Activated CD4-positive, alpha-beta T cell treated with anti-CD3 and anti-CD28 coated beads, Interleukin-2, amount 50 U/mL, for 16 hours (primary cell): ENCODE measurements around the gene CAPN15.

Experiments used
- DNase-seq: peaks from one replicate; pipeline ENCODE4 v3.0.0-alpha.2; 2020

Gene CAPN15

GRCh38 chr16:526181-527014, 1.1 kb upstream of the CAPN15 start:
- peak; percentile 27 for DNase-seq

GRCh38 chr16:528111-529011, 849 bp downstream of the CAPN15 start:
- DNase-seq = peak; percentile 60

DNA sequence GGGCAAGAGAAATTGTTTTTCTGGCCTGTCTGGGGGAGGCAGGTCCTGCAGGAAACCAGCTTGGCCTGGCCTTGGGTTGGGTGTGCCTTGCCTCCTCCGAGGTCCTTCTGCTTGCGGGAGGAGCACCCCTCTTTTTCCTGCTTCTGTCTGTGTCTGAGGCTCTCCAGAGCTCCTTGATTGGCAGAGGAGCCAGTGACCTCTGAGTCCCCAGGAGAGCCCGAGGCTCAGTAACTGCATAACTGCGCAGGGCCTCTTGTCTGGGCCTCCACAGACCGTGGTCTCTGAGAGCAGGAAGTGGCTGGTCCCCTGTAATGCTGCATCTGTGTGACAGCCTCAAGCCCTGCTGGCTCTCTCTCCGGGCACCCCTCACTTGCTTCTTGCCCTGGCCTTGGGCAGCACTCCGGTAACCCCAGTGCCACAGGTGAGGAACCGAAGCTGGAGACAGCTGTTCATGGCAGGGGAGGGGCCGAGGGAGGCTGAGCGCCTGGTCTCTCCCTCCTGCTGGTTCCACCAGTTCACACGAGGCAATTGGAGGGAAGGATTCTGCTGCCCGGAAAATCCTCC, 1.6 kb downstream of the CAPN15 start:
- peak; percentile 40 for DNase-seq

- DNase-seq = no peak
Observed at GRCh38 chr16:530111-530817, 2.8 kb downstream of the CAPN15 start.

GRCh38 chr16:531494-532125, 4.1 kb downstream of the CAPN15 start:
- no peak for DNase-seq

DNA sequence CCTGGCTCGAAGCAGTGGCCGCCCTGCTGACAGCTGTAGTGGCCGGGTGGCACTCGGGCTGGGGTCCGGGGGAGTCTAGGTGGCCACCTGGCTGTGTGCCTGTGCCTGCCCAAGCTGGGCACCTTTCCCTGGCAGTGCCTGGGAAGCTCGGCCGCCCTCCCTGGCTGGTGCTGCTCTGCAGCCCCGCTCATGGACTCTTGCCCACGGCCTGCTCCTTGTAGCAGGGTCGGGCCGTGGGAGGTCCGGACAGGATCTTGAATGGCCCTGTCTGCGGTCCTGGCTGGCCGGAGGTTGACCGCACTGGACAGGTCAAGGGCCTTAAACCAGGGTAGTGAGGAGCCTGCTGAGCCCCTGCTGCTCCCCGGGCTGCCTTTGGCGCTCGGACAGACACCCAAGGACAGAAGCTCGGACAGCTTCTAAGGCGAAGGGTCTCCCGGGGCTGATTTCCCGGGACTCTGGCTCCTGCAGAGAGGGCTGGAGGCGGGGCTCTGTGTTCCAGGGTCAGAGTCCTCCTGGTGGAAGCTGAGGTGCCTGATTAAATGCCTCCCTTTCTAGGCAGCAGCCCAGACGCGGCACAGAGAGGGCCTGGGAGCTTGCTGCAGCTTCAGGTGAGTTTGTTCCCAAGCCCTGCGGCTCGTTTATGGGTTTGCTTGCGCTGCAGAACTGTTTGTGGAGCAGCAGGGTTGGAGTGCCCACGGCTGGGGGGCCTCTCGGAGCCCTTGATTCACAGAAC, 6.0 kb downstream of the CAPN15 start:
- no peak for DNase-seq

GRCh38 chr16:534135-534534, 6.6 kb downstream of the CAPN15 start:
- no peak for DNase-seq

GRCh38 chr16:534856-535445, 7.4 kb downstream of the CAPN15 start:
- no peak for DNase-seq

GRCh38 chr16:535446-536405, 8.2 kb downstream of the CAPN15 start:
- DNase-seq = peak; percentile 12

DNA sequence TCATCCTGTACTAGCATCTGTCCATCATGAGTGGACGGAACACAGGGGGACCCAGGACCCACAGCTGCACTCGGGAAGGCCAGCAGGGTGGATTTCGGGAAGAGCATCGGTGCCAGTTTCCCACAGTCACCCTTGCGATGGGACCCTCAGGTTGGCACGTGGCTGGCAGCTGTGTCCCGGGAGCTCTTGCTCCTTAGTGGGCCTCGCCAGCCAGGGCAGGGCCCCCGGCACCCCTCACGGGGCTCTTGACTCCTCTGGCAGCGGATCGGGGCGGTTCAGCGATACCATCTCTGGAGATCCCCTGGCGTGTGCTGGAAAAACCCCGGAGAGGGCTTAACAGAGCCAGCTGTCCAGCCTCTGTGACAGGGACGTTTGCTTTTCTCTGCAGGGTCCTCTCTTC, 9.2 kb downstream of the CAPN15 start:
- no peak for DNase-seq

DNA sequence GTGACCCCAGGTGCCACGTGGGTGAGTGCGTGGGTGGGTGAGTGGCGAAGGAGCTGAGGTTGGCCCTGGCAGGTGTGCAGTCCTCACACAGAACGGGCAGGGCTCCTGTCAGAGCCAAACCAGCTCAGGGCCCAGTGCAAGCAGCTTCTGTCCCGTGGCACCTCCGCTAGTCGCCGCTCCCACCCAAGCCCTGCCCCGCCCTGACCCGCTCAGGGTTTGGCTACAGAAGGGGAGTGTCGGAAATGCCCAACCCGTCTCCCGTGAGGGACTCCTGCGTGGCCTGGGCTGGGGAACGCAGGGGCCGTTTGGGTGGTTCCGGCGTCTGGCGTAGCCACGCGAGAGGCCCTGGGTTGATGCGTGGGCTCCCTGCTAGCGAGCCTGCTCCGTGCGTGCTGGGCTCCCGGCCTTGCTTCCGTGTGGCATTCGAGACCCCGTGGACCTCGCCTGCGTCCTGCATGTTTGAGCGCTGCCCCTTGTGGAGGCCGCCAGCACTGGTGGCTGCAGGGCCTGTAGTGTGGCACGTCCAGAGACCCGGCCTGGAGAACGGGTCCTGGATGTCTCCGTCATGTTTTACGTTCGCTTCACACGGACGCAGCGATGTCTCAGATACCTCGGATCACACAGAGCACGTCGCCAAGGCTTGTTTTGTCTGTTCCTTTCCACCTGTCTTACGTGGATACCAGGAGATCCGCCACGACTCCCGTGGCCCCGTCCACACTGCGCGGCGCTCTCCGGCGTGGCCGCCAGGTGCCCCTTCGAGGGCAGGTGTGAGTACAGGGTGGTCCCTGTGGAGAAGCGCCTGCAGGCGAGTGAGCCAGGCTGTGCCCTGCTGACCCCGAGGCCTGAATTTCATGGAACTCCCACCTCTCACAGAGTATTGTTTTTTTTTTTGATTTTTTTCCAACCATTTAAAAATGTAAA, 10.2 kb downstream of the CAPN15 start:
- DNase-seq = no peak

DNA sequence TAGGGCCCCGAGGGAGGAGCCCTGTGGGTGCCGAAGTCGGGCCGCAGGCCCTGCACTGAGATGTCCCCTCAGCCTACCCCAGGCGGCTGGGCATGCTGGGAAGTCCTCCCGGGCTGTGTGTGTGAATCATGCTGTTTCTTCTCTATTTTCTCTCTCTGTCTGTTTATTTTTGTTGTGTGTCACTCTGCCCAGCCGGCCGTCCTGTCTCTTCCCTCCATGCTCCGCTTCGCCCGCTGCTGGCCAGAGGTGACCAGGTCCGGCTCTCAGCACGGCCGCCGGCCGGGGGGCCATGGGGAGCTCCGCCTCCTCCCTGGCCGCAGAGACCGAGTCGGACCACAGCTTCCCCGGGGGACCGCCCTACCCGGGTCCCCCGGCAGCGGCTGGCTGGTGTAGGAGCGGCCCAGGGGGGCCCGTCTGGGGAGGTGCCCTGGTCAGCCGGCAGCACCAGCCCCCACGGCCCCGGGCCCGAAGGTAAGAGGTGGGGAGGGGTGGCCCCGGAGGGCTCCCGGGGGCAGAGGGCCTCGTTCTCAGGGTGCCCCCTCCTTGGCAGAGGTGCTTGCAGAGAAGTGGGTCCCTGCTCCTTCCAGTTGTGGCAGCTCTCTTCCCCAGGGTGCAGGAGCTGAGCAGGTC, 12.5 kb downstream of the CAPN15 start:
- no peak for DNase-seq

DNA sequence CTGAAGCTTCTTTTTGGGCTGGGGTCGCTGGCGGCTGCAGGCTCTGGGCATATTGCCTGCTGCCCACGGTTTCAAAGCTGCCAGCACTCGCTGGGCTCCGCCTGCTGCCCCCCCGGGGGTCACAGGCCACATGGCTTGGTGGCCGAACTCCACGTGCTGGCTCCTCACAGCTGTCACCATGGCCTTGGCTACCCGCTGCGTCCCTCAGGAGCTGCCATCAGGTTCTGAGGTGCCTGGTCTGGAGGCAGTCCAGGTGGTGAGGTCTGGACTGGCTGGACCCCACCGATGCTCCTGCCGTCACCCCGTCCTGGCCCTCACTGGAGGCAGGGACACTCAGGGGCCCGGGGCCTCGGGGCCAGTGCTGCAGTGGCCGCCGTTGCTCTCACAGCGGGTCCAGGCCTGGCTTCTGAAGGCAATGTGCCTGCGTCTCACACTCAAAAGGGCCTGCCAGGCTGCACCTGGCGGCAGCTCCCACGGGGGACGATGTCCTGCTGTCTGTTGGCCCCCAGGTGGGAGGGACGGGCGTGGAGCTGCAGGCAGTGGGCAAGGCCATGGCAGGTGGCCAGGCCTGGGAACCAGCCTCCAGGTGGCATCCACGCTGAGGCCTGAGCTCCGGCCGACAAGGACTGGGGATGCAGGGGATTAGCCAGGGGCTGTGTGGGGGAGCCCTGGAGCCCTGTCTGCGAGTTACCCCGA, 13.3 kb downstream of the CAPN15 start:
- no peak for DNase-seq

- DNase-seq = no peak
Observed at GRCh38 chr16:543301-544164, 16.0 kb downstream of the CAPN15 start.

DNA sequence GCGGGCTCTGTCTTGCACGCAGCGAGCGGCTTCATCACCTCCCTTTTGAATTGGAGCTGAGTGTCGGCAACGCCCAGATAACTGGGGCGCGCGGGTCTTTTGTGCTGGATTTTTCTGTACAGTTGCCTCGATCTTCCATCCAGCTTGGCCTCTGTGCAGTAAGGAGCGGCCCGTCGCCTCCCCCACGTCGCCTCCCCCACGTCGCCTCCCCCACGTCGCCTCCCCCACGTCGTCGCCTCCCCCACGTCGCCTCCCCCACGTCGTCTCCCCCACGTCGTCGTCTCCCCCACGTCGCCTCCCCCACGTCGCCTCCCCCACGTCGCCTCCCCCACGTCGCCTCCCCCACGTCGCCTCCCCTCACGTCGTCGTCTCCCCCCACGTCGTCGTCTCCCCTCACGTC, 17.0 kb downstream of the CAPN15 start:
- DNase-seq = no peak

DNA sequence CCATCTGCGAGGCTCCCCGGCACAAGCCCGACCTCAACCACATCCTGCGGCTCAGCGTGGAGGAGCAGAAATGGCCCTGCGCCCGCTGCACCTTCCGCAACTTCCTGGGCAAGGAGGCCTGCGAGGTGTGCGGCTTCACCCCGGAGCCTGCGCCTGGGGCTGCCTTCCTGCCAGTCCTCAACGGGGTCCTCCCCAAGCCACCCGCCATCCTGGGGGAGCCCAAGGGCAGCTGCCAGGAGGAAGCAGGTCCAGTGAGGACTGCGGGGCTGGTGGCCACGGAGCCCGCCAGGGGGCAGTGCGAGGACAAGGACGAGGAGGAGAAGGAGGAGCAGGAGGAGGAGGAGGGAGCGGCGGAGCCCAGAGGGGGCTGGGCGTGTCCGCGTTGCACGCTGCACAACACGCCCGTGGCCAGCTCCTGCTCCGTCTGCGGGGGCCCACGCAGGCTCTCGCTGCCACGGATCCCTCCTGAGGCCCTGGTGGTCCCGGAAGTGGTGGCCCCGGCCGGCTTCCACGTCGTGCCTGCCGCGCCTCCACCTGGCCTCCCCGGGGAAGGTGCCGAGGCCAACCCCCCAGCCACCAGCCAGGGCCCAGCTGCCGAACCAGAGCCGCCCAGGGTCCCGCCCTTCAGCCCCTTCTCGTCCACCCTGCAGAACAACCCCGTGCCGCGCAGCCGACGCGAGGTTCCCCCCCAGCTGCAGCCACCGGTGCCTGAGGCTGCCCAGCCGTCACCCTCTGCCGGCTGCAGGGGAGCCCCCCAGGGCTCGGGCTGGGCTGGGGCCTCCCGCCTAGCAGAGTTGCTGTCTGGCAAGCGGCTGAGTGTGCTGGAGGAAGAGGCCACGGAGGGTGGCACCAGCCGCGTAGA, 19.6 kb downstream of the CAPN15 start:
- DNase-seq = peak; percentile 41
